ENCODE data around the gene SCNN1B.

- TF ChIP-seq CTCF (IDR thresholded peaks at IDR 0.05) (no peak), POLR2A (IDR thresholded peaks at IDR 0.05) (no peak)
Observed at GRCh38 chr16:23369416-23369815, 67.3 kb downstream of the SCNN1B start.

Measured in breast epithelium (tissue), 3 donors.